ENCODE results near the gene STING1. TPM values are rescaled to one million over a fixed set of nuclear protein-coding genes. Genes with fewer than 3 reads are reported as not detected.

STING1 gene
- total and polyA plus RNA-seq, 2 of the 13 experiments (the other 11 are each of a cell fraction or from before 2014, with no cell fraction given) = 1.3 to 4.4 TPM

DNA sequence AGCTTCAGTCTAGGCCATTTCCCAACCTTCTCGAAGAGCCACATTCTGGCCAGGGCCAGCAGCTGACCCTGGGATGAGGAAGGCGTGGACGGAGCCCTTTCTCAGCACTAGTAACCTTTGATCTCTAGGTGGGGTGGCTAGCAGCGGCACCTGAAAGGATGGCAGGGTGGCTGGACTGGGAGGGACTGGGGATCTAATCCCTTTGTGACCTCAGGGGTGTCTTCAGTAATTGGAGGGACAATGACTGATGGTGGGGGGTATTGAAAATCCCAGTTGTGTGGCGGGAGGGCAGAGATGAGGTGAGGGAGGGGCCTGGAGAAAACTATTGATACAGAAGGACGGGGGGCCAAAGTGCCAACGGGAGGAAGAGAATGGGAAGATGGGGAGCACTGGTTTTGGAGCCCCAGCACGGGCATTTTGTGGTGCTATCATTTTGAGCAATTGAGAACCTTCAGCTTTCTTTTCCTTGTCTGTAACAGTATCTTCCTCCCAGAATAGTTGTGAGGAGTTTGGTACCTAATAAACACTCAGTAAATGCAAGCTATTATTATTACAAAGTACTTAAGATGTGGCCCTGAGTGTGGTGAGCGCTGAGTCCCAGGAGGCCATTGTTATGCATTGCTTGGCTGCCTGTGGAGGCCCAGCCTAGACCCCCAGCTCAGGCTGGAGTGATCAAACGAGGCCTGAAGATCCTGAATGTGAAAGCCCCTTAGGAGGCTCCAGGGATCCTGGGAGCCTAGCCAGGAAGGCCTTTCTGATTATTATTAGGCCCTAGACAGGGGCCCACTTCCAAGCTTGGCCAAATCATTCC lies 41.3 kb upstream of the STING1 start (continued):
- TF ChIP-seq, protein P1, sequence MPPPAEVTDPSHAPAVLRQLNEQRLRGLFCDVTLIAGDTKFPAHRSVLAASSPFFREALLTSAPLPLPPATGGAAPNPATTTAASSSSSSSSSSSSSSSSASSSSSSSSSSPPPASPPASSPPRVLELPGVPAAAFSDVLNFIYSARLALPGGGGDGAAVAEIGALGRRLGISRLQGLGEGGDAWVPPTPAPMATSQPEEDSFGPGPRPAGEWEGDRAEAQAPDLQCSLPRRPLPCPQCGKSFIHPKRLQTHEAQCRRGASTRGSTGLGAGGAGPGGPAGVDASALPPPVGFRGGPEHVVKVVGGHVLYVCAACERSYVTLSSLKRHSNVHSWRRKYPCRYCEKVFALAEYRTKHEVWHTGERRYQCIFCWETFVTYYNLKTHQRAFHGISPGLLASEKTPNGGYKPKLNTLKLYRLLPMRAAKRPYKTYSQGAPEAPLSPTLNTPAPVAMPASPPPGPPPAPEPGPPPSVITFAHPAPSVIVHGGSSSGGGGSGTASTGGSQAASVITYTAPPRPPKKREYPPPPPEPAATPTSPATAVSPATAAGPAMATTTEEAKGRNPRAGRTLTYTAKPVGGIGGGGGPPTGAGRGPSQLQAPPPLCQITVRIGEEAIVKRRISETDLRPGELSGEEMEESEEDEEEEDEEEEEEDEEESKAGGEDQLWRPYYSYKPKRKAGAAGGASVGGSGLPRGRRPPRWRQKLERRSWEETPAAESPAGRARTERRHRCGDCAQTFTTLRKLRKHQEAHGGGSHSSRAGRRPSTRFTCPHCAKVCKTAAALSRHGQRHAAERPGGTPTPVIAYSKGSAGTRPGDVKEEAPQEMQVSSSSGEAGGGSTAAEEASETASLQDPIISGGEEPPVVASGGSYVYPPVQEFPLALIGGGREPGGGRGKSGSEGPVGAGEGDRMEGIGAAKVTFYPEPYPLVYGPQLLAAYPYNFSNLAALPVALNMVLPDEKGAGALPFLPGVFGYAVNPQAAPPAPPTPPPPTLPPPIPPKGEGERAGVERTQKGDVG (CRISPR knock-in tag; IDR thresholded peaks at IDR 0.05; ENCODE audit: borderline replicate concordance) = no peak
- TF ChIP-seq, protein P2, sequence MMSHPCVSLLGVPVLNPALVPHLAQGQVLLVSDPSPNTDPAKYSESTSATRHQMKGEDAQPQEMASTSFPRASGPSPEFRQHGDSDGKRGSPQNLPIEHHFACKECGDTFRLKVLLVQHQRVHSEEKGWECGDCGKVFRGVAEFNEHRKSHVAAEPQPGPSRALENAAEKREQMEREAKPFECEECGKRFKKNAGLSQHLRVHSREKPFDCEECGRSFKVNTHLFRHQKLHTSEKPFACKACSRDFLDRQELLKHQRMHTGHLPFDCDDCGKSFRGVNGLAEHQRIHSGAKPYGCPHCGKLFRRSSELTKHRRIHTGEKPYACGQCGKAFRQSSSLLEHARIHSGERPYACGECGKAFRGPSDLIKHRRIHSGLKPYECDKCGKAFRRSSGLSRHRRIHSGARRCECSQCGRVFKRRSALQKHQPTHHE (CRISPR knock-in tag; IDR thresholded peaks at IDR 0.05; ENCODE audit: borderline replicate concordance) = no peak
- TF ChIP-seq, protein P3, sequence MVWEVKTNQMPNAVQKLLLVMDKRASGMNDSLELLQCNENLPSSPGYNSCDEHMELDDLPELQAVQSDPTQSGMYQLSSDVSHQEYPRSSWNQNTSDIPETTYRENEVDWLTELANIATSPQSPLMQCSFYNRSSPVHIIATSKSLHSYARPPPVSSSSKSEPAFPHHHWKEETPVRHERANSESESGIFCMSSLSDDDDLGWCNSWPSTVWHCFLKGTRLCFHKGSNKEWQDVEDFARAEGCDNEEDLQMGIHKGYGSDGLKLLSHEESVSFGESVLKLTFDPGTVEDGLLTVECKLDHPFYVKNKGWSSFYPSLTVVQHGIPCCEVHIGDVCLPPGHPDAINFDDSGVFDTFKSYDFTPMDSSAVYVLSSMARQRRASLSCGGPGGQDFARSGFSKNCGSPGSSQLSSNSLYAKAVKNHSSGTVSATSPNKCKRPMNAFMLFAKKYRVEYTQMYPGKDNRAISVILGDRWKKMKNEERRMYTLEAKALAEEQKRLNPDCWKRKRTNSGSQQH (CRISPR knock-in tag; IDR thresholded peaks at IDR 0.05; ENCODE audit: low read depth) = no peak
- TF ChIP-seq, protein P4, sequence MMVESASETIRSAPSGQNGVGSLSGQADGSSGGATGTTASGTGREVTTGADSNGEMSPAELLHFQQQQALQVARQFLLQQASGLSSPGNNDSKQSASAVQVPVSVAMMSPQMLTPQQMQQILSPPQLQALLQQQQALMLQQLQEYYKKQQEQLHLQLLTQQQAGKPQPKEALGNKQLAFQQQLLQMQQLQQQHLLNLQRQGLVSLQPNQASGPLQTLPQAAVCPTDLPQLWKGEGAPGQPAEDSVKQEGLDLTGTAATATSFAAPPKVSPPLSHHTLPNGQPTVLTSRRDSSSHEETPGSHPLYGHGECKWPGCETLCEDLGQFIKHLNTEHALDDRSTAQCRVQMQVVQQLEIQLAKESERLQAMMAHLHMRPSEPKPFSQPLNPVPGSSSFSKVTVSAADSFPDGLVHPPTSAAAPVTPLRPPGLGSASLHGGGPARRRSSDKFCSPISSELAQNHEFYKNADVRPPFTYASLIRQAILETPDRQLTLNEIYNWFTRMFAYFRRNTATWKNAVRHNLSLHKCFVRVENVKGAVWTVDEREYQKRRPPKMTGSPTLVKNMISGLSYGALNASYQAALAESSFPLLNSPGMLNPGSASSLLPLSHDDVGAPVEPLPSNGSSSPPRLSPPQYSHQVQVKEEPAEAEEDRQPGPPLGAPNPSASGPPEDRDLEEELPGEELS (CRISPR knock-in tag; IDR thresholded peaks at IDR 0.05) = no peak
- peak; percentile 42; the same call in 1 of the 2 replicates for TF ChIP-seq SPEN (CRISPR knock-in tag; IDR thresholded peaks at IDR 0.05; ENCODE audit: low read depth)
- TF ChIP-seq, protein P5, sequence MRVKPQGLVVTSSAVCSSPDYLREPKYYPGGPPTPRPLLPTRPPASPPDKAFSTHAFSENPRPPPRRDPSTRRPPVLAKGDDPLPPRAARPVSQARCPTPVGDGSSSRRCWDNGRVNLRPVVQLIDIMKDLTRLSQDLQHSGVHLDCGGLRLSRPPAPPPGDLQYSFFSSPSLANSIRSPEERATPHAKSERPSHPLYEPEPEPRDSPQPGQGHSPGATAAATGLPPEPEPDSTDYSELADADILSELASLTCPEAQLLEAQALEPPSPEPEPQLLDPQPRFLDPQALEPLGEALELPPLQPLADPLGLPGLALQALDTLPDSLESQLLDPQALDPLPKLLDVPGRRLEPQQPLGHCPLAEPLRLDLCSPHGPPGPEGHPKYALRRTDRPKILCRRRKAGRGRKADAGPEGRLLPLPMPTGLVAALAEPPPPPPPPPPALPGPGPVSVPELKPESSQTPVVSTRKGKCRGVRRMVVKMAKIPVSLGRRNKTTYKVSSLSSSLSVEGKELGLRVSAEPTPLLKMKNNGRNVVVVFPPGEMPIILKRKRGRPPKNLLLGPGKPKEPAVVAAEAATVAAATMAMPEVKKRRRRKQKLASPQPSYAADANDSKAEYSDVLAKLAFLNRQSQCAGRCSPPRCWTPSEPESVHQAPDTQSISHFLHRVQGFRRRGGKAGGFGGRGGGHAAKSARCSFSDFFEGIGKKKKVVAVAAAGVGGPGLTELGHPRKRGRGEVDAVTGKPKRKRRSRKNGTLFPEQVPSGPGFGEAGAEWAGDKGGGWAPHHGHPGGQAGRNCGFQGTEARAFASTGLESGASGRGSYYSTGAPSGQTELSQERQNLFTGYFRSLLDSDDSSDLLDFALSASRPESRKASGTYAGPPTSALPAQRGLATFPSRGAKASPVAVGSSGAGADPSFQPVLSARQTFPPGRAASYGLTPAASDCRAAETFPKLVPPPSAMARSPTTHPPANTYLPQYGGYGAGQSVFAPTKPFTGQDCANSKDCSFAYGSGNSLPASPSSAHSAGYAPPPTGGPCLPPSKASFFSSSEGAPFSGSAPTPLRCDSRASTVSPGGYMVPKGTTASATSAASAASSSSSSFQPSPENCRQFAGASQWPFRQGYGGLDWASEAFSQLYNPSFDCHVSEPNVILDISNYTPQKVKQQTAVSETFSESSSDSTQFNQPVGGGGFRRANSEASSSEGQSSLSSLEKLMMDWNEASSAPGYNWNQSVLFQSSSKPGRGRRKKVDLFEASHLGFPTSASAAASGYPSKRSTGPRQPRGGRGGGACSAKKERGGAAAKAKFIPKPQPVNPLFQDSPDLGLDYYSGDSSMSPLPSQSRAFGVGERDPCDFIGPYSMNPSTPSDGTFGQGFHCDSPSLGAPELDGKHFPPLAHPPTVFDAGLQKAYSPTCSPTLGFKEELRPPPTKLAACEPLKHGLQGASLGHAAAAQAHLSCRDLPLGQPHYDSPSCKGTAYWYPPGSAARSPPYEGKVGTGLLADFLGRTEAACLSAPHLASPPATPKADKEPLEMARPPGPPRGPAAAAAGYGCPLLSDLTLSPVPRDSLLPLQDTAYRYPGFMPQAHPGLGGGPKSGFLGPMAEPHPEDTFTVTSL (CRISPR knock-in tag; IDR thresholded peaks at IDR 0.05; ENCODE audit: borderline replicate concordance) = peak; percentile 39; the same call in 1 of the 2 replicates
- peak; percentile 37; the same call in 1 of the 2 replicates for TF ChIP-seq MTA1 (CRISPR knock-in tag; IDR thresholded peaks at IDR 0.05; ENCODE audit: borderline replicate concordance)
- no peak for TF ChIP-seq CENPT (CRISPR knock-in tag; IDR thresholded peaks at IDR 0.05; ENCODE audit: low read depth)
- no peak for TF ChIP-seq HOXA3 (CRISPR knock-in tag; IDR thresholded peaks at IDR 0.05)

Data from HepG2 (cell line).